C4-2B (cell line): Measurements from ENCODE around the gene SCO1.

Experiments used
- H3K27ac ChIP-seq: fragments of 450-650 bp; 2 replicates; pipeline ENCODE4 v1.5.1; 2017
- CTCF ChIP-seq: fragments of 450-650 bp; conservative IDR thresholded peaks from 2 replicates; pipeline ENCODE4 v1.5.1; 2017; ENCODE audit warnings: mild to moderate bottlenecking
- ZFX ChIP-seq: fragments of 450-650 bp; IDR thresholded peaks from 2 replicates; pipeline ENCODE4 v1.6.1; 2017

Gene SCO1

GRCh38 chr17:10668775-10669174 lies 28.6 kb downstream of the SCO1 start:
- no peak for TF ChIP-seq ZFX
- TF ChIP-seq CTCF = no peak

GRCh38 chr17:10666906-10667305 lies 30.4 kb downstream of the SCO1 start:
- no peak overlapping the region for H3K27ac ChIP-seq
- no peak for TF ChIP-seq ZFX
- TF ChIP-seq CTCF = no peak

More at GRCh38 chr17:10668775-10669174, 28.6 kb downstream of the SCO1 start:
- H3K27ac ChIP-seq = no peak overlapping the region

GRCh38 chr17:10664571-10664970 lies 32.8 kb downstream of the SCO1 start:
- H3K27ac ChIP-seq = no peak overlapping the region
- TF ChIP-seq ZFX = no peak

- no peak overlapping the region for H3K27ac ChIP-seq
- no peak for TF ChIP-seq ZFX
Observed at GRCh38 chr17:10663231-10663630, 34.1 kb downstream of the SCO1 start.

GRCh38 chr17:10661437-10661836 lies 35.9 kb downstream of the SCO1 start:
- no peak for TF ChIP-seq CTCF
- TF ChIP-seq ZFX = no peak
- no peak overlapping the region for H3K27ac ChIP-seq

GRCh38 chr17:10657879-10658278 lies 39.5 kb downstream of the SCO1 start:
- no peak for TF ChIP-seq ZFX
- TF ChIP-seq CTCF = no peak
- H3K27ac ChIP-seq = no peak overlapping the region

- TF ChIP-seq ZFX (no peak), CTCF (no peak)
- H3K27ac ChIP-seq = no peak within 1 kb of the TSS
Observed at GRCh38 chr17:10657148-10657547, 40.2 kb downstream of the SCO1 start, which contains the start of gene MYH3. Gene MYH3 (minus strand): TSS chr17:10657309. CDS start chr17:10655064, 2,245 bp downstream.

- TF ChIP-seq CTCF (no peak), ZFX (no peak)
- H3K27ac ChIP-seq = no peak overlapping the region
Observed at GRCh38 chr17:10653987-10654386, 43.3 kb downstream of the SCO1 start.
